22Rv1 (cell line): Measurements from ENCODE around the gene PPM1L.

Experiments used
- CTCF ChIP-seq: fragments of 450-650 bp; IDR thresholded peaks from 2 replicates; pipeline ENCODE4 v1.5.1; 2017; ENCODE audit warnings: mild to moderate bottlenecking
- ZFX ChIP-seq: fragments of 450-650 bp; IDR thresholded peaks from 2 replicates; pipeline ENCODE4 v1.6.1; 2017; ENCODE audit warnings: antibody characterized with exemption, borderline replicate concordance

GRCh38 chr3:160804762-160805161 lies 48.7 kb downstream of the PPM1L start:
- no peak for TF ChIP-seq CTCF
- no peak for TF ChIP-seq ZFX
